ENCODE measurements around the gene ZNF69. TPM values are rescaled to one million over a fixed set of nuclear protein-coding genes. Genes with fewer than 3 reads are reported as not detected.

Gene ZNF69
- total and polyA plus RNA-seq, 2 of the 13 experiments (the other 11 are each of a cell fraction or from before 2014, with no cell fraction given): 9.6 to 21.0 TPM

GRCh38 chr19:11924886-11925650 is 37.5 kb downstream of the ZNF69 start, which contains the start of gene ZNF700 (continued):
- TF ChIP-seq ZNF468 (CRISPR knock-in tag; IDR thresholded peaks at IDR 0.05) (no peak), MIXL1 (CRISPR knock-in tag; IDR thresholded peaks at IDR 0.05) (peak; percentile 42; the same call in 1 of the 2 replicates), ZNF354B (CRISPR knock-in tag; IDR thresholded peaks at IDR 0.05) (no peak; the same call in 1 of the 2 replicates), CERS6 (CRISPR knock-in tag; IDR thresholded peaks at IDR 0.05) (no peak), SIN3B (IDR thresholded peaks at IDR 0.05; ENCODE audit: low read length) (no peak), ZNF446 (CRISPR knock-in tag; IDR thresholded peaks at IDR 0.05) (no peak; the same call in 1 of the 2 replicates), ZNF510 (CRISPR knock-in tag; IDR thresholded peaks at IDR 0.05; ENCODE audit: low read depth) (no peak), PCBP1 (IDR thresholded peaks at IDR 0.05; ENCODE audit: borderline replicate concordance, low read depth, low read length) (no peak), ZNF83 (CRISPR knock-in tag; IDR thresholded peaks at IDR 0.05; ENCODE audit: borderline replicate concordance) (no peak; the same call in 1 of the 2 replicates), HNF1A (IDR thresholded peaks at IDR 0.05; ENCODE audit: low read depth) (peak; percentile 94), HNF1A (CRISPR knock-in tag; IDR thresholded peaks at IDR 0.05; ENCODE audit: borderline replicate concordance) (peak; percentile 95), ZNF709 (CRISPR knock-in tag; IDR thresholded peaks at IDR 0.05) (no peak; the same call in 1 of the 2 replicates), SOX6 (IDR thresholded peaks at IDR 0.05) (no peak), SOX6 (CRISPR knock-in tag; IDR thresholded peaks at IDR 0.05) (peak; percentile 60), ZFYVE20 (CRISPR knock-in tag; IDR thresholded peaks at IDR 0.05; ENCODE audit: borderline replicate concordance, low read depth) (no peak), NR1H2 (CRISPR knock-in tag; IDR thresholded peaks at IDR 0.05; ENCODE audit: borderline replicate concordance, low read depth) (no peak), TARDBP (CRISPR knock-in tag; IDR thresholded peaks at IDR 0.05) (peak; percentile 33; the same call in 1 of the 2 replicates), ZKSCAN5 (CRISPR knock-in tag; IDR thresholded peaks at IDR 0.05) (no peak), NAIF1 (CRISPR knock-in tag; IDR thresholded peaks at IDR 0.05; ENCODE audit: borderline replicate concordance) (no peak)
- TF ChIP-seq, protein P1, sequence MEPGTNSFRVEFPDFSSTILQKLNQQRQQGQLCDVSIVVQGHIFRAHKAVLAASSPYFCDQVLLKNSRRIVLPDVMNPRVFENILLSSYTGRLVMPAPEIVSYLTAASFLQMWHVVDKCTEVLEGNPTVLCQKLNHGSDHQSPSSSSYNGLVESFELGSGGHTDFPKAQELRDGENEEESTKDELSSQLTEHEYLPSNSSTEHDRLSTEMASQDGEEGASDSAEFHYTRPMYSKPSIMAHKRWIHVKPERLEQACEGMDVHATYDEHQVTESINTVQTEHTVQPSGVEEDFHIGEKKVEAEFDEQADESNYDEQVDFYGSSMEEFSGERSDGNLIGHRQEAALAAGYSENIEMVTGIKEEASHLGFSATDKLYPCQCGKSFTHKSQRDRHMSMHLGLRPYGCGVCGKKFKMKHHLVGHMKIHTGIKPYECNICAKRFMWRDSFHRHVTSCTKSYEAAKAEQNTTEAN (CRISPR knock-in tag; conservative IDR thresholded peaks at IDR 0.05): no peak
- TF ChIP-seq, protein P2, sequence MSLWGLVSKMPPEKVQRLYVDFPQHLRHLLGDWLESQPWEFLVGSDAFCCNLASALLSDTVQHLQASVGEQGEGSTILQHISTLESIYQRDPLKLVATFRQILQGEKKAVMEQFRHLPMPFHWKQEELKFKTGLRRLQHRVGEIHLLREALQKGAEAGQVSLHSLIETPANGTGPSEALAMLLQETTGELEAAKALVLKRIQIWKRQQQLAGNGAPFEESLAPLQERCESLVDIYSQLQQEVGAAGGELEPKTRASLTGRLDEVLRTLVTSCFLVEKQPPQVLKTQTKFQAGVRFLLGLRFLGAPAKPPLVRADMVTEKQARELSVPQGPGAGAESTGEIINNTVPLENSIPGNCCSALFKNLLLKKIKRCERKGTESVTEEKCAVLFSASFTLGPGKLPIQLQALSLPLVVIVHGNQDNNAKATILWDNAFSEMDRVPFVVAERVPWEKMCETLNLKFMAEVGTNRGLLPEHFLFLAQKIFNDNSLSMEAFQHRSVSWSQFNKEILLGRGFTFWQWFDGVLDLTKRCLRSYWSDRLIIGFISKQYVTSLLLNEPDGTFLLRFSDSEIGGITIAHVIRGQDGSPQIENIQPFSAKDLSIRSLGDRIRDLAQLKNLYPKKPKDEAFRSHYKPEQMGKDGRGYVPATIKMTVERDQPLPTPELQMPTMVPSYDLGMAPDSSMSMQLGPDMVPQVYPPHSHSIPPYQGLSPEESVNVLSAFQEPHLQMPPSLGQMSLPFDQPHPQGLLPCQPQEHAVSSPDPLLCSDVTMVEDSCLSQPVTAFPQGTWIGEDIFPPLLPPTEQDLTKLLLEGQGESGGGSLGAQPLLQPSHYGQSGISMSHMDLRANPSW (CRISPR knock-in tag; IDR thresholded peaks at IDR 0.05; ENCODE audit: borderline replicate concordance): peak; percentile 42; the same call in 1 of the 2 replicates
